Suprapubic skin (tissue), 4 donors: ENCODE measurements around the gene ICAM1.

Experiments
- POLR2A ChIP-seq, 2 donors: fragments of 450-650 bp; IDR thresholded peaks; one replicate each; pipeline ENCODE4 v1.6.1; 2017; ENCODE audit warnings: antibody characterized with exemption in 2 of 2, mild to moderate bottlenecking in 2 of 2, moderate library complexity in 2 of 2
- POLR2AphosphoS5 ChIP-seq, 3 donors: sonication (generic); formaldehyde crosslinking; IDR thresholded peaks; one replicate each; pipeline ENCODE4 v1.6.1; 2017; ENCODE audit warnings: antibody characterized with exemption in 3 of 3
- TF ChIP-seq, protein P1 (sequence below), 2 donors: fragments of 200-600 bp in 1 of 2; fragments of 450-650 bp in 1 of 2; sonication (generic) in 1 of 2; IDR thresholded peaks; one replicate each; pipeline ENCODE4 v1.5.1; 2016 to 2019; ENCODE audit warnings: antibody characterized with exemption in 2 of 2, mild to moderate bottlenecking in 1 of 2, moderate library complexity in 1 of 2

DNA sequence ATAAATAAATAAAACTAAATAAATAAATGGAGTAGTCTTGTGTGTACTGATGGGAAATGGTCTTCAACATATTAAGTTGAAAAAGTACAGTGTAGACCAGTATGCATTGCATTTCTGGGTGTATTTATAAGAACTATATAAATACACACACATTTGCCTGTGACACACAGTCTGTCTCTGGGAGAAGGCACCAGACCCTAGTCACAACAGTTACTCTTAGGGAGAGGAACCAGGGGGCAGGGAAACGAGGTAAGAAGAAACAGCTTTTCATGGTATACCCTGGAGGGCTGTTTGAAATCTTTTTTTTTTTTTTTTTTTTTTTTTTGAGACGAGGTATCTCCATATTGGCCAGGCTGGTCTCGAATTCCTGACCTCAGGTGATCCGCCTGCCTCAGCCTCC, 37.0 kb upstream of the ICAM1 start:
- TF ChIP-seq POLR2A (IDR thresholded peaks at IDR 0.05) (no peak), POLR2AphosphoS5 (IDR thresholded peaks at IDR 0.05) (no peak)
- TF ChIP-seq, protein P1, sequence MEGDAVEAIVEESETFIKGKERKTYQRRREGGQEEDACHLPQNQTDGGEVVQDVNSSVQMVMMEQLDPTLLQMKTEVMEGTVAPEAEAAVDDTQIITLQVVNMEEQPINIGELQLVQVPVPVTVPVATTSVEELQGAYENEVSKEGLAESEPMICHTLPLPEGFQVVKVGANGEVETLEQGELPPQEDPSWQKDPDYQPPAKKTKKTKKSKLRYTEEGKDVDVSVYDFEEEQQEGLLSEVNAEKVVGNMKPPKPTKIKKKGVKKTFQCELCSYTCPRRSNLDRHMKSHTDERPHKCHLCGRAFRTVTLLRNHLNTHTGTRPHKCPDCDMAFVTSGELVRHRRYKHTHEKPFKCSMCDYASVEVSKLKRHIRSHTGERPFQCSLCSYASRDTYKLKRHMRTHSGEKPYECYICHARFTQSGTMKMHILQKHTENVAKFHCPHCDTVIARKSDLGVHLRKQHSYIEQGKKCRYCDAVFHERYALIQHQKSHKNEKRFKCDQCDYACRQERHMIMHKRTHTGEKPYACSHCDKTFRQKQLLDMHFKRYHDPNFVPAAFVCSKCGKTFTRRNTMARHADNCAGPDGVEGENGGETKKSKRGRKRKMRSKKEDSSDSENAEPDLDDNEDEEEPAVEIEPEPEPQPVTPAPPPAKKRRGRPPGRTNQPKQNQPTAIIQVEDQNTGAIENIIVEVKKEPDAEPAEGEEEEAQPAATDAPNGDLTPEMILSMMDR (IDR thresholded peaks at IDR 0.05): no peak
